HEK293T (cell line): ENCODE results near the gene TMEM121.

ENCODE experiments used
- CTCF ChIA-PET: fragments of 350-600 bp; formaldehyde crosslinking; extraction: SDS; loops from one replicate; lab custom pipeline; 2021; ENCODE audit warnings: antibody characterized with exemption, inconsistent platforms; lab: Yijun Ruan, JAX
- POLR2A ChIA-PET: fragments of 350-600 bp; formaldehyde crosslinking; extraction: SDS; loops from one replicate; lab custom pipeline; 2020; ENCODE audit warnings: antibody characterized with exemption, inconsistent platforms; lab: Yijun Ruan, JAX
- DNase-seq: peaks from one replicate; pipeline ENCODE4 v3.0.0; 2012; ENCODE audit warnings: mixed read lengths; ENCODE audit errors: extremely low spot score
- ARNT ChIP-seq: fragments of 450-650 bp; IDR thresholded peaks from 2 replicates; pipeline ENCODE4 v1.6.1; 2017; ENCODE audit warnings: mild to moderate bottlenecking
- BHLHE40 ChIP-seq: fragments of 450-650 bp; IDR thresholded peaks from 2 replicates; pipeline ENCODE4 v1.6.1; 2016; ENCODE audit warnings: mild to moderate bottlenecking, moderate library complexity, borderline replicate concordance
- CTBP1 ChIP-seq: fragments of 450-650 bp; IDR thresholded peaks from 2 replicates; pipeline ENCODE4 v1.6.1; 2016; ENCODE audit warnings: borderline replicate concordance
- ELF4 ChIP-seq: fragments of 450-650 bp; IDR thresholded peaks from 2 replicates; pipeline ENCODE4 v1.6.1; 2017; ENCODE audit warnings: antibody characterized with exemption
- FOXA1 ChIP-seq: fragments of 450-650 bp; IDR thresholded peaks from 2 replicates; pipeline ENCODE4 v1.6.1; 2016; ENCODE audit warnings: mild to moderate bottlenecking
- FOXK2 ChIP-seq: fragments of 450-650 bp; IDR thresholded peaks from 2 replicates; pipeline ENCODE4 v1.6.1; 2016; ENCODE audit warnings: mild to moderate bottlenecking
- FOXM1 ChIP-seq: fragments of 450-650 bp; IDR thresholded peaks from 2 replicates; pipeline ENCODE4 v1.6.1; 2017; ENCODE audit warnings: mild to moderate bottlenecking, borderline replicate concordance
- HDGF ChIP-seq: fragments of 450-650 bp; IDR thresholded peaks from 2 replicates; pipeline ENCODE4 v1.6.1; 2017; ENCODE audit warnings: antibody characterized with exemption, borderline replicate concordance
- L3MBTL2 ChIP-seq: fragments of 450-650 bp; conservative IDR thresholded peaks from 2 replicates; pipeline ENCODE4 v1.6.1; 2016; ENCODE audit warnings: mild to moderate bottlenecking
- LEF1 ChIP-seq: fragments of 450-650 bp; IDR thresholded peaks from 2 replicates; pipeline ENCODE4 v1.6.1; 2017; ENCODE audit warnings: mild to moderate bottlenecking, borderline replicate concordance
- NFRKB ChIP-seq: fragments of 450-650 bp; IDR thresholded peaks from 2 replicates; pipeline ENCODE4 v1.6.1; 2016; ENCODE audit warnings: mild to moderate bottlenecking, moderate library complexity
- PKNOX1 ChIP-seq: fragments of 450-650 bp; IDR thresholded peaks from 2 replicates; pipeline ENCODE4 v1.6.1; 2016
- SP1 ChIP-seq: fragments of 450-650 bp; IDR thresholded peaks from 2 replicates; pipeline ENCODE4 v1.6.1; 2017
- SUZ12 ChIP-seq: fragments of 450-650 bp; IDR thresholded peaks from 2 replicates; pipeline ENCODE4 v1.6.1; 2016; ENCODE audit warnings: mild to moderate bottlenecking
- TARDBP ChIP-seq: fragments of 450-650 bp; IDR thresholded peaks from 2 replicates; pipeline ENCODE4 v1.6.1; 2016
- ZNF384 ChIP-seq: fragments of 450-650 bp; IDR thresholded peaks from 2 replicates; pipeline ENCODE4 v1.6.1; 2016

Gene TMEM121

GRCh38 chr14:105491366-105491973 is 34.9 kb upstream of the TMEM121 start:
- ChIA-PET POLR2A (interaction anchor here (0.7 to 1.3 kb wide), 3 partner anchors 11 to 87 kb away, joined by 3 read pairs; no protein-coding TSS in a partner anchor), CTCF (interaction anchor here (1.3 to 3.0 kb wide), 3 partner anchors 10 to 43 kb away, joined by 3 to 38 read pairs (median 6); no protein-coding TSS in a partner anchor)
- TF ChIP-seq SUZ12 = no peak
- TF ChIP-seq ELF4 = no peak
- no peak for TF ChIP-seq ARNT
- no peak for TF ChIP-seq L3MBTL2
- TF ChIP-seq FOXM1 = no peak
- no peak for TF ChIP-seq TARDBP
- no peak for TF ChIP-seq FOXA1
- no peak for TF ChIP-seq LEF1
- peak; percentile 95 for DNase-seq

GRCh38 chr14:105492031-105492970 is 34.1 kb upstream of the TMEM121 start:
- TF ChIP-seq SP1 (no peak), CTBP1 (no peak), ZNF384 (no peak)
- ChIA-PET POLR2A (interaction anchor here (0.6 to 1.3 kb wide), 4 partner anchors 10 to 88 kb away, joined by 3 read pairs; no protein-coding TSS in a partner anchor), CTCF (interaction anchor here (1.3 kb wide), 2 partner anchors 12 to 44 kb away, joined by 3 to 6 read pairs; no protein-coding TSS in a partner anchor)
- DNase-seq = no peak

GRCh38 chr14:105492971-105493871 is 33.2 kb upstream of the TMEM121 start:
- TF ChIP-seq ARNT (no peak), SUZ12 (no peak), ELF4 (no peak), ZNF384 (no peak), PKNOX1 (no peak), BHLHE40 (no peak), L3MBTL2 (no peak), CTBP1 (no peak)
- ChIA-PET CTCF (interaction anchor here (1.3 kb wide), 1 partner anchor 13 kb away, joined by 6 read pairs; no protein-coding TSS in a partner anchor), POLR2A (interaction anchor here (0.6 kb wide), 1 partner anchor 9 kb away, joined by 3 read pairs; no protein-coding TSS in a partner anchor)
- no peak for DNase-seq

- ChIA-PET POLR2A (no interaction called here), CTCF (no interaction called here)
- TF ChIP-seq FOXK2 (no peak), SUZ12 (no peak), LEF1 (no peak), NFRKB (no peak), PKNOX1 (no peak), L3MBTL2 (no peak), FOXM1 (no peak), BHLHE40 (no peak)
- no peak for DNase-seq
Measured at GRCh38 chr14:105493921-105494605, 32.3 kb upstream of the TMEM121 start.

- DNase-seq = no peak
- POLR2A ChIA-PET = no interaction called here
- CTCF ChIA-PET = no interaction called here
- TF ChIP-seq FOXM1 (no peak), FOXK2 (no peak), ARNT (no peak), ELF4 (no peak), TARDBP (no peak), LEF1 (no peak), NFRKB (no peak), HDGF (no peak), SP1 (no peak)
Measured at GRCh38 chr14:105494606-105494929, 31.8 kb upstream of the TMEM121 start.
